ENCODE measurements around the gene SUV39H1. TPM values are rescaled to one million over a fixed set of nuclear protein-coding genes. Genes with fewer than 3 reads are reported as not detected.
A peak's percentile ranks its signal among the peaks of the same experiment; 100 is the strongest.

SUV39H1 gene
- total and polyA plus RNA-seq, 7 donors: 1.8 to 8.5 (median 3.1) TPM

DNA sequence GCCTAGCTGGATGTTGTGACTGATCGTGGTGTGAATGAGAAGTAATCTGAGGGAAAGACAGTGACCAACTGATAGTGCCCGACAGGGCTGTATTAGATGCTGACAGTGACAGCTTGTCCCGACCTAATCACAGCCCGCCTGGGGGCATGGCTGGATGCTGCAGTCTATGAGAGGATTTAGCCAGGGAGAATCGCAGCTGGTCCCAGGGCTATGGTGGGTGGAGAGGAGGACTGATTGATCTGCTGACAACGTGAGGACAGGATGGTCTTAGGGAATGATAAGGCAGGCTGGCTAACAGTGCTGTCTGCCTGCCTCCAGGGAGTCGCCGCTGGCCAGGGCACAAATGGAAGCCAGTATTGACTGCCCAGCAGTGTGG is 621 bp upstream of the SUV39H1 start:
- peaks cover 0 to 6% (median 0%) of the 10 kb centered on the region in 4 donors for H3K36me3 ChIP-seq
- 3 to 4% methylated on average over 8 of the region's 8 CpGs for WGBS, 2 donors
- peaks cover 0 to 14% (median 12%) of the 10 kb centered on the region in 4 donors for H3K4me1 ChIP-seq
- peak overlapping the region; percentile 42 to 74 (median 70) for H3K4me3 ChIP-seq
- intact Hi-C loops (cut with DNase I): loop anchor here (1.0 to 10.0 kb wide), 4 partner anchors 20 to 259 kb away; partner anchors contain the start of genes HDAC6 and OTUD5
- H3K27ac ChIP-seq: peak overlapping the region; percentile 82 to 89 (median 88)
- DNase-seq: no peak
- no peak for TF ChIP-seq CTCF (IDR thresholded peaks at IDR 0.05)
- H3K27me3 ChIP-seq: no peaks in the 10 kb centered on the region
- H3K9me3 ChIP-seq: no peaks in the 10 kb centered on the region

- peak overlapping the region; percentile 82 to 89 (median 88) for H3K27ac ChIP-seq
- H3K4me3 ChIP-seq: peak overlapping the region in 3 of 4 donors; percentile 68 to 74 (median 71)
- H3K36me3 ChIP-seq: peaks cover 0 to 11% (median 0%) of the 10 kb centered on the region in 4 donors
- H3K4me1 ChIP-seq: peaks cover 0 to 14% (median 12%) of the 10 kb centered on the region in 4 donors
- no peaks in the 10 kb centered on the region for H3K9me3 ChIP-seq
- H3K27me3 ChIP-seq: no peaks in the 10 kb centered on the region
- TF ChIP-seq POLR2AphosphoS5 (IDR thresholded peaks at IDR 0.05) (no peak), EP300 (IDR thresholded peaks at IDR 0.05) (no peak), POLR2A (IDR thresholded peaks at IDR 0.05) (no peak), CTCF (IDR thresholded peaks at IDR 0.05) (no peak)
- 1 to 2% methylated on average over 56 of the region's 56 CpGs for WGBS, 2 donors
- DNase-seq: no peak
- intact Hi-C loops (cut with DNase I): loop anchor here (1.0 to 10.0 kb wide), 4 partner anchors 21 to 258 kb away; partner anchors contain the start of genes HDAC6 and OTUD5
Observed at GRCh38 chrX:48696909-48697727, 584 bp downstream of the SUV39H1 start.

GRCh38 chrX:48698306-48698705 is 1.8 kb downstream of the SUV39H1 start:
- DNase-seq: no peak
- no peaks in the 10 kb centered on the region for H3K27me3 ChIP-seq
- peaks cover 0 to 11% (median 0%) of the 10 kb centered on the region in 4 donors for H3K36me3 ChIP-seq
- no peaks in the 10 kb centered on the region for H3K9me3 ChIP-seq
- intact Hi-C loops (cut with DNase I): loop anchor here (5.0 to 10.0 kb wide), 2 partner anchors 104 to 256 kb away; partner anchors contain the start of genes HDAC6 and OTUD5
- peaks cover 0 to 14% (median 12%) of the 10 kb centered on the region in 4 donors for H3K4me1 ChIP-seq
- no peak overlapping the region for H3K27ac ChIP-seq
- H3K4me3 ChIP-seq: no peak overlapping the region
- TF ChIP-seq POLR2A (IDR thresholded peaks at IDR 0.05) (no peak), CTCF (IDR thresholded peaks at IDR 0.05) (no peak), POLR2AphosphoS5 (IDR thresholded peaks at IDR 0.05) (no peak), EP300 (IDR thresholded peaks at IDR 0.05) (no peak)
- 90 to 95% methylated on average over 5 of the region's 5 CpGs for WGBS, 2 donors

- Histone ChIP-seq H3K27ac (no peak overlapping the region), H3K4me1 (peaks cover 0 to 14% (median 10%) of the 10 kb centered on the region in 4 donors), H3K4me3 (no peak overlapping the region), H3K9me3 (no peaks in the 10 kb centered on the region), H3K27me3 (no peaks in the 10 kb centered on the region), H3K36me3 (peaks cover 0 to 11% (median 0%) of the 10 kb centered on the region in 4 donors)
- intact Hi-C loops (cut with DNase I): no loop called here
- no peak for TF ChIP-seq POLR2AphosphoS5 (IDR thresholded peaks at IDR 0.05)
- no peak for TF ChIP-seq POLR2A (IDR thresholded peaks at IDR 0.05)
- TF ChIP-seq CTCF (IDR thresholded peaks at IDR 0.05): no peak
- no peak for TF ChIP-seq EP300 (IDR thresholded peaks at IDR 0.05)
- DNase-seq: no peak
- 96 to 97% methylated on average over 23 of the region's 23 CpGs for WGBS, 2 donors
Observed at GRCh38 chrX:48700246-48700645, 3.7 kb downstream of the SUV39H1 start.
